ENCODE data around the gene TRPV2. TPM values are rescaled to one million over a fixed set of nuclear protein-coding genes. Genes with fewer than 3 reads are reported as not detected.

The TRPV2 gene
- total RNA-seq, 1 experiment from 2014 or later, result 1.0 TPM

GRCh38 chr17:16484445-16485175, 69.2 kb downstream of the TRPV2 start:
- Histone ChIP-seq H3K56ac (ENCODE audit: insufficient read length, low read depth, low read length) (peak overlapping the region; percentile 29), H2BK20ac (ENCODE audit: low read depth, low read length, poor library complexity, severe bottlenecking) (no peak overlapping the region), H3T11ph (ENCODE audit: low read length) (no peak overlapping the region), H3K4me1 (ENCODE audit: insufficient read depth, low read length) (peaks cover 19% of the 10 kb centered on the region; the same call in 1 of the 2 replicates), H3K4me2 (ENCODE audit: insufficient read depth, insufficient read length, low read length) (peak overlapping the region; percentile 36), H2BK120ac (ENCODE audit: low read depth, low read length, poor library complexity, severe bottlenecking) (peak overlapping the region; percentile 89), H3K9ac (ENCODE audit: extremely low read depth, insufficient read length, low read length) (peak overlapping the region; percentile 69), H4K8ac (replicated peaks; ENCODE audit: insufficient read length, low read depth, low read length) (no peak overlapping the region), H3K9me3 (ENCODE audit: control insufficient read depth, low read depth, low read length) (no peaks in the 10 kb centered on the region), H3K79me1 (ENCODE audit: insufficient read depth, low read depth, low read length, poor library complexity, severe bottlenecking) (no peaks in the 10 kb centered on the region), H2AFZ (ENCODE audit: low read length) (no peak overlapping the region), H3K23me2 (ENCODE audit: insufficient read length, low read depth, low read length, poor library complexity, severe bottlenecking) (peaks cover 4% of the 10 kb centered on the region), H3K23ac (ENCODE audit: insufficient read length, low read depth, low read length) (no peak overlapping the region), H3K14ac (ENCODE audit: insufficient read depth, low read length) (peak overlapping the region; percentile 94), H3K27ac (ENCODE audit: insufficient read length, low read depth, low read length) (peak overlapping the region; percentile 73), H2BK5ac (ENCODE audit: insufficient read length, low read length) (no peak overlapping the region), H3K27me3 (ENCODE audit: insufficient read depth, low read length) (no peaks in the 10 kb centered on the region), H3K18ac (ENCODE audit: insufficient read length, low read depth, low read length) (peak overlapping the region; percentile 96), H2BK15ac (ENCODE audit: low read depth, low read length) (no peak overlapping the region), H3K79me2 (ENCODE audit: insufficient read depth, low read length) (no peaks in the 10 kb centered on the region; the same call in 1 of the 2 replicates), H4K20me1 (ENCODE audit: control insufficient read depth, insufficient read depth, insufficient read length) (no peaks in the 10 kb centered on the region), H2AK5ac (ENCODE audit: insufficient read length, low read length) (no peak overlapping the region), H3K4ac (ENCODE audit: low read depth, low read length) (peak overlapping the region; percentile 32; the same call in 1 of the 2 replicates), H2BK12ac (ENCODE audit: insufficient read length, low read depth, low read length) (peak overlapping the region; percentile 91), H4K5ac (ENCODE audit: insufficient read length, low read depth, low read length) (peak overlapping the region; percentile 67), H4K91ac (ENCODE audit: insufficient read length, low read depth, low read length) (peak overlapping the region; percentile 55)
- Mint-ChIP-seq H3K27me3 (ENCODE audit: low read depth) (no peaks in the 10 kb centered on the region), H3K9me3 (no peaks in the 10 kb centered on the region; a peak in 1 of 5 replicates), H3K4me1 (peaks cover 67 to 76% of the 10 kb centered on the region in 2 experiments), H3K27ac (peak overlapping the region; percentile 73 to 95 (median 93)), H3K36me3 (ENCODE audit: insufficient read depth in 1 of 3, low read depth in 3 of 3) (peaks cover 0 to 2% (median 0%) of the 10 kb centered on the region in 3 experiments; a peak in 2 of 7 replicates), H3K4me3 (peak overlapping the region; percentile 40 to 69)
- no CpG with 5 or more reads among the region's 19 CpGs for WGBS (ENCODE audit: extremely low coverage, insufficient read length, low lambda C conversion rate)
- no peak for TF ChIP-seq CTCF (conservative IDR thresholded peaks at IDR 0.05)
- peak; percentile 69 for DNase-seq

Other genes with a start within 250 kb of the TRPV2 start
- gene NCOR1, start 200.0 kb upstream of the TRPV2 start, total RNA-seq (2021), result 112 and 119 TPM in 2 replicates
- 21.6 and 24.3 TPM in 2 replicates for gene PIGL, start 198.4 kb upstream of the TRPV2 start, total RNA-seq (2021)
- 196 and 200 TPM in 2 replicates for gene CENPV, start 62.1 kb upstream of the TRPV2 start, total RNA-seq (2021)
- 1,609 and 1,663 TPM in 2 replicates for gene UBB, start 34.5 kb upstream of the TRPV2 start, total RNA-seq (2021)
- 9.4 and 10.1 TPM in 2 replicates for gene LRRC75A, start 76.6 kb downstream of the TRPV2 start, total RNA-seq (2021)
- 4.8 and 7.1 TPM in 2 replicates for gene ZNF287, start 153.6 kb downstream of the TRPV2 start, total RNA-seq (2021)
- gene ZNF624, start 238.3 kb downstream of the TRPV2 start, total RNA-seq (2021), result 0.88 and 1.3 TPM in 2 replicates